Mesodermal cell (in vitro differentiated cells): ENCODE results near the gene DNAAF2.
A peak's percentile ranks its signal among the peaks of the same experiment; 100 is the strongest.

Source experiments
- H3K27ac ChIP-seq: 2 replicates; pipeline ENCODE4 v1.7.0; 2013; ENCODE audit warnings: mild to moderate bottlenecking, low read depth, low read length, moderate library complexity; ENCODE audit not compliant: severe bottlenecking
- H3K36me3 ChIP-seq: 2 replicates; pipeline ENCODE4 v1.7.1; 2013; ENCODE audit warnings: mild to moderate bottlenecking, low read length, moderate library complexity; ENCODE audit not compliant: control insufficient read depth, insufficient read depth
- H3K4me1 ChIP-seq: one replicate; pipeline ENCODE4 v1.7.1; 2013; ENCODE audit warnings: mild to moderate bottlenecking, low read length; ENCODE audit not compliant: insufficient read depth, control insufficient read depth, poor library complexity, severe bottlenecking
- H3K4me3 ChIP-seq: 2 replicates; pipeline ENCODE4 v1.7.0; 2013; ENCODE audit warnings: low read length, control low read depth, mild to moderate bottlenecking; ENCODE audit not compliant: insufficient read depth, poor library complexity, severe bottlenecking; ENCODE audit errors: extremely low read depth
- H3K9me3 ChIP-seq: 2 replicates; pipeline ENCODE4 v1.7.1; 2013; ENCODE audit warnings: mild to moderate bottlenecking, low read length, moderate library complexity; ENCODE audit not compliant: control insufficient read depth
- WGBS, 2 experiments: methylation state at CpG; one replicate each; pipeline ENCODE4 v1.1.5; 2013; ENCODE audit warnings: missing lambda C conversion rate in 2 of 2; ENCODE audit not compliant: insufficient coverage in 2 of 2; 5-methylcytosine and 5-hydroxymethylcytosine counted together

DNAAF2 gene

GRCh38 chr14:49641697-49642129 lies 6.7 kb upstream of the DNAAF2 start:
- Histone ChIP-seq H3K36me3 (peaks cover 56% of the 10 kb centered on the region), H3K4me3 (no peak overlapping the region), H3K27ac (no peak overlapping the region), H3K9me3 (no peaks in the 10 kb centered on the region), H3K4me1 (no peaks in the 10 kb centered on the region)
- 89 to 93% methylated on average over 8 of the region's 8 CpGs for WGBS, 2 experiments

GRCh38 chr14:49640540-49641417 lies 5.7 kb upstream of the DNAAF2 start:
- Histone ChIP-seq H3K36me3 (peaks cover 56% of the 10 kb centered on the region), H3K27ac (no peak overlapping the region), H3K4me1 (peaks cover 6% of the 10 kb centered on the region), H3K9me3 (no peaks in the 10 kb centered on the region), H3K4me3 (no peak overlapping the region)
- WGBS, 2 experiments: 83 to 100% methylated on average over 1 to 2 of the region's 7 CpGs

GRCh38 chr14:49637534-49638078 lies 2.6 kb upstream of the DNAAF2 start:
- no peak overlapping the region for H3K27ac ChIP-seq
- H3K4me1 ChIP-seq: peaks cover 6% of the 10 kb centered on the region
- H3K9me3 ChIP-seq: no peaks in the 10 kb centered on the region
- H3K36me3 ChIP-seq: peaks cover 38% of the 10 kb centered on the region
- H3K4me3 ChIP-seq: no peak overlapping the region
- WGBS, 2 experiments: no CpG with 5 or more reads among the region's 3 CpGs

GRCh38 chr14:49636866-49637265 lies 1.8 kb upstream of the DNAAF2 start:
- peaks cover 6% of the 10 kb centered on the region for H3K4me1 ChIP-seq
- no peak overlapping the region for H3K4me3 ChIP-seq
- 87 to 89% methylated on average over 1 of the region's 1 CpG for WGBS, 2 experiments
- no peaks in the 10 kb centered on the region for H3K9me3 ChIP-seq
- H3K27ac ChIP-seq: no peak overlapping the region
- peaks cover 36% of the 10 kb centered on the region for H3K36me3 ChIP-seq

- H3K4me1 ChIP-seq: peaks cover 6% of the 10 kb centered on the region
- H3K27ac ChIP-seq: peak overlapping the region; percentile 98
- 0% methylated on average over 78 to 87 of the region's 101 CpGs for WGBS, 2 experiments
- H3K9me3 ChIP-seq: peaks cover 3% of the 10 kb centered on the region
- H3K36me3 ChIP-seq: peaks cover 32% of the 10 kb centered on the region
- peak overlapping the region; percentile 97 for H3K4me3 ChIP-seq
Observed at GRCh38 chr14:49633640-49634546, 1.2 kb downstream of the DNAAF2 start.

- Histone ChIP-seq H3K4me3 (no peak overlapping the region), H3K4me1 (peaks cover 6% of the 10 kb centered on the region), H3K36me3 (peaks cover 32% of the 10 kb centered on the region), H3K9me3 (no peaks in the 10 kb centered on the region), H3K27ac (peak overlapping the region; percentile 3)
- WGBS, 2 experiments: 77 to 93% methylated on average over 2 to 3 of the region's 6 CpGs
Observed at GRCh38 chr14:49623941-49624839, 10.9 kb downstream of the DNAAF2 start.

- H3K4me3 ChIP-seq: peak overlapping the region; percentile 10
- H3K9me3 ChIP-seq: no peaks in the 10 kb centered on the region
- H3K36me3 ChIP-seq: peaks cover 32% of the 10 kb centered on the region
- WGBS, 2 experiments: no CpG with 5 or more reads among the region's 3 CpGs
- no peak overlapping the region for H3K27ac ChIP-seq
- H3K4me1 ChIP-seq: peaks cover 6% of the 10 kb centered on the region
Observed at GRCh38 chr14:49623387-49623786, 11.7 kb downstream of the DNAAF2 start.

- 52 to 74% methylated on average over 3 of the region's 3 CpGs for WGBS, 2 experiments
Observed at GRCh38 chr14:49622022-49622607, 12.9 kb downstream of the DNAAF2 start.

GRCh38 chr14:49621114-49621881 lies 13.7 kb downstream of the DNAAF2 start:
- H3K9me3 ChIP-seq: no peaks in the 10 kb centered on the region
- 3 to 4% methylated on average over 59 to 65 of the region's 65 CpGs for WGBS, 2 experiments
- peaks cover 6% of the 10 kb centered on the region for H3K4me1 ChIP-seq
- H3K4me3 ChIP-seq: peak overlapping the region; percentile 91
- H3K36me3 ChIP-seq: peaks cover 37% of the 10 kb centered on the region
- H3K27ac ChIP-seq: peak overlapping the region; percentile 97

More at GRCh38 chr14:49622022-49622607, 12.9 kb downstream of the DNAAF2 start:
- peaks cover 6% of the 10 kb centered on the region for H3K4me1 ChIP-seq
- H3K27ac ChIP-seq: no peak overlapping the region
- H3K9me3 ChIP-seq: no peaks in the 10 kb centered on the region
- H3K4me3 ChIP-seq: peak overlapping the region; percentile 91
- peaks cover 36% of the 10 kb centered on the region for H3K36me3 ChIP-seq
